Stimulated activated naive CD8-positive, alpha-beta T cell treated with anti-CD3 and anti-CD28 coated beads, Interleukin-15, Interleukin-2, amounts not matched to agents 100 ng/mL and 50 ng/mL, for 24 hours (primary cell): ENCODE data around the gene CLEC16A.

Experiments used
- H3K27ac Mint-ChIP-seq: one replicate; pipeline ENCODE4 v1.8.0; 2021; ENCODE audit warnings: mild to moderate bottlenecking, mixed read lengths
- H3K27me3 Mint-ChIP-seq: one replicate; pipeline ENCODE4 v1.8.0; 2021; ENCODE audit warnings: mixed read lengths
- H3K36me3 Mint-ChIP-seq: one replicate; pipeline ENCODE4 v1.8.0; 2021; ENCODE audit warnings: low read depth, mixed read lengths
- H3K4me1 Mint-ChIP-seq: one replicate; pipeline ENCODE4 v1.8.0; 2021; ENCODE audit warnings: low read depth, mixed read lengths
- H3K4me3 Mint-ChIP-seq: one replicate; pipeline ENCODE4 v1.8.0; 2021; ENCODE audit warnings: mild to moderate bottlenecking, mixed read lengths
- H3K9me3 Mint-ChIP-seq: one replicate; pipeline ENCODE4 v1.8.0; 2021; ENCODE audit warnings: mixed read lengths

Gene CLEC16A

DNA sequence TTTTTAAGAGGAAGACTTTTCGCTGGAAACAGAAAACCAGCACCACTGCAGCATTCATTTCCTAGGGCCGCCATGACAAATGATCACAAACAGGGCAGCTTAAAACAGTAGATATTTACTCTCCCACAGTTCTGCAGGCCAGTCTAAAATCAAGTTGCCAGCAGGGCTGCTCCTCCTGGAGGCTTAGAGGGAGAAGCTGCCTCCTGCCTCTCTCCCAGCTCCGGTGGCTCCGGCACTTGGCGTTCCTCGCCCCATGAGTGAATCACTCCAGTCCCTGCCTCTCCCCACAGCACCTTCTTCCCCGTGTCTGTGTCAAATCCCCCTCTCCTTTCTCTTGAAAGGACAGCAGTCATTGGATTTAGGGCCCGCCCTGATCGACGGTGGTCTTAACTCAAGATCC lies 239.6 kb downstream of the CLEC16A start:
- Mint-ChIP-seq H3K9me3 (no peaks in the 10 kb centered on the region), H3K27ac (peak overlapping the region; percentile 87), H3K4me3 (no peak overlapping the region), H3K4me1 (peaks cover 58% of the 10 kb centered on the region), H3K27me3 (no peaks in the 10 kb centered on the region), H3K36me3 (peaks cover 22% of the 10 kb centered on the region)

DNA sequence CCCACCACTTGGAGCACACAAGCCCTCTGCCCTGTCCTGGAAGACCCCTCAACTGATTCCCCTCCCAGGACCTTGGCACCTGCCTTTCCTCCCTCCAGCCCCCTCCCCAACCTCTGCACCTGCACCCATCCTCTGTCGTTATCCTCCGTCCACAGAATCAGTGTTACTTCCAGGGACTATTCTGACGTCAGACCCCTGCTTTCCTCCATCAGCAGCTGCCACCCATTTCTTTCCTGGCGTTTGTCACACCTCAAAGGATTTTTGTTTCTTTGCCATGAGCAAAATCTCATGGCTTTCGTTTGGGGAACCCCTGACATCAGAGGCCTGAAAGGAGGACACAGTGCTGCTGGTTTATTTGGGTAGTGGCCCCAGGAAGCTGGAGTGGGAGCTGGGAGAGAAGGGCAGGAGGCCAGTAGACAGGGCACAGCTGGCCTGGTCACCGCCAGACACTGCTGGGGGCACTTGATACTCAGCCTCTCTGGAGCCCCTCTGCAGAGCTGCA lies 243.2 kb downstream of the CLEC16A start:
- Mint-ChIP-seq H3K27ac (peak overlapping the region; percentile 41), H3K4me3 (no peak overlapping the region), H3K4me1 (peaks cover 43% of the 10 kb centered on the region), H3K36me3 (no peaks in the 10 kb centered on the region), H3K27me3 (no peaks in the 10 kb centered on the region), H3K9me3 (no peaks in the 10 kb centered on the region)

- no peaks in the 10 kb centered on the region for H3K9me3 Mint-ChIP-seq
- no peak overlapping the region for H3K27ac Mint-ChIP-seq
- H3K4me1 Mint-ChIP-seq = peaks cover 28% of the 10 kb centered on the region
- no peak overlapping the region for H3K4me3 Mint-ChIP-seq
- no peaks in the 10 kb centered on the region for H3K27me3 Mint-ChIP-seq
- H3K36me3 Mint-ChIP-seq = no peaks in the 10 kb centered on the region
Observed at GRCh38 chr16:11188801-11189740, 244.7 kb downstream of the CLEC16A start.

DNA sequence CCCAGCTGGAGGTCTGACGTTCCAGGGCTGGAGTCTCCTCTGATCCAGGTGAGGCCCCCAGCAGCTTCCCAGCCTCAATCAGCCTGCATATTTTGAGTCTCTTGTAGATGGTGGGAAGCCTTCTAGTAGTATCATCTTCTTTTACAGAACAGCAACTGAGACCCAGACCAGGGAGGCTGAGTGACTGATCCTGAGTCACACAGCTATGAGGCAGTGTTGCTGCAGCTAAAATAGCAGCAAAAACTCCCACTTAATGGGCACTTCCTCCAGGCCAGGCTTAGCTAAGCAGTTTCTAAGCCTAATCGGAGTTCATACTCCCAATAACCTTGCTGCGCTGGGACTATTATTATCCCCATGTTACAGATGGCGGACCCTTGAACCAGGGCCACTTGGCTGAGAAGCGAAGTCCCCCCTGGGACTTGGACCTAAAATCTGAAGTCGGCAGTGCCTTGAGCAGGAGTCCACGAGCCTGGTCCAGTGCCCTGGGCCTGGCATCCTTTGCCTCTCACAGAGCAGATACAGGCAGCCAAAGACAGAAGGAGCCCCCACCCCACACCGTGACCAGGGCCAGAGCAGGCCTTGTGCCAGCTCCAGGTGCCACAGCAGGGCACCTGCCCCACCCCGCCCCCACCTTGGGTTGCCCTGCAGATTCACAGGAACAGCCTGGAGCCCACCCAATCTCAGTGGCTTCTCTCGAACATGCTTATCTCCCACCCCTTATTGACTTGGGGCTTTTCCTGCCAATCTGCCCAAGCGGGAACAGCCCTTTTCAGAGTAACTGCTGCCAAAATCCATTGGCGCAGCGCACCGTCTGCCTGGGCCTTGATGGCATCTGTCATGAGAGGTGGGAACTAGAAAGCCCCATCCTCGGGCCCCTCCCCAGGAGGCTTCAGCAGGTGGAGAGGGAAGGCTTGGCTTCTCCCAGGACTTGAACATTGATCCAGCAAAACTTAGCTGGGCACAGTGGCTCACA lies 246.5 kb downstream of the CLEC16A start:
- peaks cover 5% of the 10 kb centered on the region for H3K36me3 Mint-ChIP-seq
- peak overlapping the region; percentile 24 for H3K27ac Mint-ChIP-seq

GRCh38 chr16:11191665-11192064 lies 247.3 kb downstream of the CLEC16A start:
- H3K36me3 Mint-ChIP-seq = peaks cover 5% of the 10 kb centered on the region
- peaks cover 25% of the 10 kb centered on the region for H3K4me1 Mint-ChIP-seq
- no peak overlapping the region for H3K4me3 Mint-ChIP-seq
- no peaks in the 10 kb centered on the region for H3K27me3 Mint-ChIP-seq
- peak overlapping the region; percentile 26 for H3K27ac Mint-ChIP-seq
- no peaks in the 10 kb centered on the region for H3K9me3 Mint-ChIP-seq

More for the DNA sequence above, 246.5 kb downstream of the CLEC16A start:
- Mint-ChIP-seq H3K4me3 (no peak overlapping the region), H3K4me1 (peaks cover 25% of the 10 kb centered on the region), H3K27me3 (no peaks in the 10 kb centered on the region), H3K9me3 (no peaks in the 10 kb centered on the region)

DNA sequence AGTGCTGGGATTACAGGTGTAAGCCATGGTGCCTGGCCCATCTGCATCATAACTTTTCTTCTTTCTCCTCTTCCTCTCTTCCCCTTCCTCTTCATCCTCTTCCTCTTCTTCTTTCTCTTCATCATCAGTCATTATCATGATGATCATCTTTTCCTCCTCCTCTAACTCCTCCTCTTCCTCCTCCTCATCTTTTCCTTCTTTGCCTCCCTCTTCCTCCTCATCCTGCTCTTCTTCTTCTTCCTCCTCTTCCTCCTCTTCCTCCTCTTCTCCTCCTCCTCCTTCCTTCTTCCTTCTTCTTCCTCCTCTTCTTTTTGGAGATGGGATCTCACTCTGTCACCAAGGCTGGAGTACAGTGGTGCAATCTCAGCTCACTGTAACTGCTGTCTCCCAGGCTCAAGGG lies 249.1 kb downstream of the CLEC16A start:
- peaks cover 29% of the 10 kb centered on the region for H3K4me1 Mint-ChIP-seq

DNA sequence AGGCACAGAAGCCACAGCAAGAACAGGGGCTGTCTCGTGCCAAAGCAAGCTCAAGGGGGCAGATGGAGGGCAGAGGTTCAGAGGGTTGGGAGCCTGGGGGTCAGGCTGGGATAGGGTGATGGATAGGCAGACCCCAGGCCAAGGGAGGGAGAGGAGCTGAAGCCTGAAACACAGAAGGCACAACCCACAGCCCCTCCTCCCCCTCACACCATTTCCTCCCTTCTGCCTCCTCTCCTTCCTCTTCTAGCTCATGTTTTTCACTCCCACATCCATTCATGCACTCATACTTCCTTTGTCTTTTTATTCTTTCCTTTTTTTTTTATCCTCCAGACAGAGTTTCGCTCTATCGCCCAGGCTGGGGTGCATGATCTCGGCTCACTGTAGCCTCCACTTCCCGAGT lies 250.5 kb downstream of the CLEC16A start:
- Mint-ChIP-seq H3K9me3 (no peaks in the 10 kb centered on the region), H3K27ac (no peak overlapping the region), H3K4me1 (peaks cover 29% of the 10 kb centered on the region), H3K4me3 (no peak overlapping the region), H3K27me3 (no peaks in the 10 kb centered on the region), H3K36me3 (peaks cover 5% of the 10 kb centered on the region)

More for the DNA sequence above, 249.1 kb downstream of the CLEC16A start:
- Mint-ChIP-seq H3K36me3 (peaks cover 5% of the 10 kb centered on the region), H3K27me3 (no peaks in the 10 kb centered on the region), H3K27ac (peak overlapping the region; percentile 42), H3K9me3 (no peaks in the 10 kb centered on the region), H3K4me3 (no peak overlapping the region)

GRCh38 chr16:11196286-11196828 lies 252.0 kb downstream of the CLEC16A start:
- Mint-ChIP-seq H3K36me3 (peaks cover 5% of the 10 kb centered on the region), H3K27me3 (no peaks in the 10 kb centered on the region), H3K4me1 (peaks cover 24% of the 10 kb centered on the region), H3K27ac (no peak overlapping the region), H3K4me3 (no peak overlapping the region), H3K9me3 (no peaks in the 10 kb centered on the region)

GRCh38 chr16:11198375-11198774 lies 254.0 kb downstream of the CLEC16A start:
- Mint-ChIP-seq H3K4me1 (peaks cover 38% of the 10 kb centered on the region), H3K9me3 (no peaks in the 10 kb centered on the region), H3K4me3 (no peak overlapping the region), H3K27ac (no peak overlapping the region), H3K27me3 (no peaks in the 10 kb centered on the region), H3K36me3 (peaks cover 5% of the 10 kb centered on the region)

DNA sequence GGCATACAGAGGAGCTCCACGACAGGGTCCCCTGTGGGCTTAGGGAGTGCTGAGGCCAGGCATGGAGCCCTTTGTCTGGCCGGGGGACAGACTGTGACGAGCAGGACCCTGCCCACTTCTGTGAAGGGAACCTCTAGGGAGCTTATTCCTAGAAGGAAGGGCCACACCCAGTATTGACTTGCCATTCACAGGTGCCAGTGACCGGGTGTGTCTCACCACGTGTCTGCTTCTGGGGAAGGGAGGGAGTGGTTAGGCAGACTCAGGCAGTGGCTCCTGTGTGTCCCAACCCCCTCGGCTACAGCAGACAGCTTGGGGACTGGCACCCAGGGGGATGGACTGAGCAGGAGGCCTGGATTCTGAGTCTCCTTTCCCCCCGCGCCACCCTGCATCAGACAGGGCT lies 254.5 kb downstream of the CLEC16A start:
- no peaks in the 10 kb centered on the region for H3K9me3 Mint-ChIP-seq
- peaks cover 5% of the 10 kb centered on the region for H3K36me3 Mint-ChIP-seq
- peaks cover 42% of the 10 kb centered on the region for H3K4me1 Mint-ChIP-seq
- H3K27ac Mint-ChIP-seq = no peak overlapping the region
- no peak overlapping the region for H3K4me3 Mint-ChIP-seq
- H3K27me3 Mint-ChIP-seq = no peaks in the 10 kb centered on the region

DNA sequence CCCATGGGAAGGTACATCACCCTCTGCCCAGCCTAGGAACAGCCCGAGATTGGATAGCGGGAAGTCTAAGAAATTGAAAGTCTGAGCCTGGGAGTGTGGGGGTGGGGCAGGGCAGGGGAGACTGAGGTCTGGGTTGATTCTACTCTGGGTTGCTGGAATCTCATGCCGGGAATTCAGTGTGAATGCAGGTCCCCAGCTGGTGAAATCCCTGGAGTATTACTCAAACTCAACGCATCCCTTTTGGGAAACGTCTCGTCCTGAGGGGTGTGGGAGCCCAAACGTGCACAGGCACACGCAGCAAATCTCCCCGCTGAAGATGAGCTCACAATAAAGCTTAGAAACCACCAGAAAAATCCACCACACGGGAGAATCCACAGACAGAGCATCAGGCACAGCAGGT lies 256.2 kb downstream of the CLEC16A start:
- Mint-ChIP-seq H3K27ac (no peak overlapping the region), H3K4me1 (peaks cover 47% of the 10 kb centered on the region), H3K9me3 (no peaks in the 10 kb centered on the region), H3K27me3 (no peaks in the 10 kb centered on the region), H3K4me3 (no peak overlapping the region), H3K36me3 (no peaks in the 10 kb centered on the region)

DNA sequence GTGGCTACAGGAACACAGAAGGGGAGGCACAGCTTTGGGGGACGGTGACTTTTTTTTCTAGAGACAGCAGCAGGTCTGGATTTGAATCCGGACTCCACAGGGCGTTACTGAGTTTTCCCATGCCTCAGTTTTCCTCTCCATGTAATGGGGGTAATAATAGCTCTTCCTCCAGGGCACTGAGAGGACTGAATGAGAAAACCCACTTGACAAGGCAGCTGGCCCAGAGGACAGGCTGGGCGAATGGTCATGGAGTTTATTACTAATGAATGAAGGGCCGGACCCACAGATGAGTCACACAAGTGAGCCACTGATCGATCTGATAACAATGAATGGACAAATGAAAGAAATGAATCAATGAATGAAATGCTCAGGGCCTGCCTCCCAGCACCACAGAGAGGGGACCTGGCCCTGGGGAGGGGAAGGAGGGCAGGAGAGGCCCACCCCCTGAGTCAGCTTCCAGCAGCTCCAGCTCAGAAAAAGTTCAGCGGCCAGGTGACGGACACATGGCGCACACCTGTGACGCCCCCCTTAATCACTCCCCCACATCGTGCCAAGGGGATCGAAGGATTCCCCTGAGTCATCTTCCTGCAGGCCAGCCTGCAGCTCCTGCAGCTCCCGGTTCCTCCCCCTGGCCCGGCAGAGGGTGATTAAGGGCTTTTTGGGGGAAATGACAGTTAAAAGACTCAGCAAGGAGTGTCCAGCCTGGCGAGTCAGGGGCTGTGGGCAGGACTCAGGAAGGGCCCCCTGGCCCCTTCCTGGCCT lies 257.3 kb downstream of the CLEC16A start:
- no peaks in the 10 kb centered on the region for H3K27me3 Mint-ChIP-seq
- H3K36me3 Mint-ChIP-seq = no peaks in the 10 kb centered on the region
- H3K4me1 Mint-ChIP-seq = peaks cover 58% of the 10 kb centered on the region
- H3K27ac Mint-ChIP-seq = peak overlapping the region; percentile 65
- H3K4me3 Mint-ChIP-seq = no peak overlapping the region
- no peaks in the 10 kb centered on the region for H3K9me3 Mint-ChIP-seq

- peak overlapping the region; percentile 39 for H3K27ac Mint-ChIP-seq
- H3K4me1 Mint-ChIP-seq = peaks cover 65% of the 10 kb centered on the region
- no peak overlapping the region for H3K4me3 Mint-ChIP-seq
- H3K9me3 Mint-ChIP-seq = no peaks in the 10 kb centered on the region
- H3K36me3 Mint-ChIP-seq = no peaks in the 10 kb centered on the region
- no peaks in the 10 kb centered on the region for H3K27me3 Mint-ChIP-seq
Observed at GRCh38 chr16:11202260-11203091, 258.1 kb downstream of the CLEC16A start.
